Panc1 (cell line): ENCODE results near the gene REC114.
"Not testable (repeated sequence)": the region's sequence is repeated elsewhere in the genome, so short reads cannot be mapped to it uniquely, and the experiment has no call there.

Experiments
- POLR2AphosphoS5 ChIP-seq: IDR thresholded peaks from 2 replicates; pipeline ENCODE4 v1.6.1; 2012; ENCODE audit warnings: mild to moderate bottlenecking, low read depth, low read length, moderate library complexity
- TCF7L2 ChIP-seq: IDR thresholded peaks from 2 replicates; pipeline ENCODE4 v1.6.1; 2011; ENCODE audit warnings: mild to moderate bottlenecking, low read depth, low read length, inconsistent platforms
- TF ChIP-seq, protein P1 (sequence below): fragments of 450-650 bp; IDR thresholded peaks from 2 replicates; pipeline ENCODE4 v1.5.1; 2017; ENCODE audit warnings: mild to moderate bottlenecking
- TF ChIP-seq, protein P2 (sequence below), 2 experiments: IDR thresholded peaks; 2 replicates each; pipeline ENCODE4 v1.6.1; 2011 to 2012; ENCODE audit warnings: low read depth in 2 of 2, control low read depth in 1 of 2, low read length in 1 of 2, mild to moderate bottlenecking in 1 of 2, moderate library complexity in 1 of 2; ENCODE audit not compliant: insufficient read depth in 1 of 2

DNA sequence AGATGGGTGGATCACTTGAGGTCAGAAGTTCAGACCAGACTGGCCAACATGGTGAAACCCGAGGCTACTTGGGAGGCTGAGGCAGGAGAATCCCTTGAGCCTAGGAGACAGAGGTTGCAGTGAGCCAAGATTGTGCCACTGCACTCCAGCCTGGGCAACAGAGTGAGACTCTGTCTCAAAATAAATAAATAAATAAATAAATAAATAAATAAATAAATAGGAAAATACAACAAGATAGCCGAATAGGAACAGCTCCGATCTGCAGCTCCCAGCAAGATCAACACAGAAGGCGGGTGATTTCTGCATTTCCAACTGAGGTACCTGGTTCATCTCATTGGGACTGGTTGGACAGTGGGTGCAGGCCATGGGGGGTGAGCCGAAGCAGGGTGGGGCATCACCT lies 4.5 kb downstream of the REC114 start:
- TF ChIP-seq, protein P1, sequence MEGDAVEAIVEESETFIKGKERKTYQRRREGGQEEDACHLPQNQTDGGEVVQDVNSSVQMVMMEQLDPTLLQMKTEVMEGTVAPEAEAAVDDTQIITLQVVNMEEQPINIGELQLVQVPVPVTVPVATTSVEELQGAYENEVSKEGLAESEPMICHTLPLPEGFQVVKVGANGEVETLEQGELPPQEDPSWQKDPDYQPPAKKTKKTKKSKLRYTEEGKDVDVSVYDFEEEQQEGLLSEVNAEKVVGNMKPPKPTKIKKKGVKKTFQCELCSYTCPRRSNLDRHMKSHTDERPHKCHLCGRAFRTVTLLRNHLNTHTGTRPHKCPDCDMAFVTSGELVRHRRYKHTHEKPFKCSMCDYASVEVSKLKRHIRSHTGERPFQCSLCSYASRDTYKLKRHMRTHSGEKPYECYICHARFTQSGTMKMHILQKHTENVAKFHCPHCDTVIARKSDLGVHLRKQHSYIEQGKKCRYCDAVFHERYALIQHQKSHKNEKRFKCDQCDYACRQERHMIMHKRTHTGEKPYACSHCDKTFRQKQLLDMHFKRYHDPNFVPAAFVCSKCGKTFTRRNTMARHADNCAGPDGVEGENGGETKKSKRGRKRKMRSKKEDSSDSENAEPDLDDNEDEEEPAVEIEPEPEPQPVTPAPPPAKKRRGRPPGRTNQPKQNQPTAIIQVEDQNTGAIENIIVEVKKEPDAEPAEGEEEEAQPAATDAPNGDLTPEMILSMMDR, result not testable (repeated sequence)
- not testable (repeated sequence) for TF ChIP-seq POLR2AphosphoS5, TCF7L2
- TF ChIP-seq, protein P2, sequence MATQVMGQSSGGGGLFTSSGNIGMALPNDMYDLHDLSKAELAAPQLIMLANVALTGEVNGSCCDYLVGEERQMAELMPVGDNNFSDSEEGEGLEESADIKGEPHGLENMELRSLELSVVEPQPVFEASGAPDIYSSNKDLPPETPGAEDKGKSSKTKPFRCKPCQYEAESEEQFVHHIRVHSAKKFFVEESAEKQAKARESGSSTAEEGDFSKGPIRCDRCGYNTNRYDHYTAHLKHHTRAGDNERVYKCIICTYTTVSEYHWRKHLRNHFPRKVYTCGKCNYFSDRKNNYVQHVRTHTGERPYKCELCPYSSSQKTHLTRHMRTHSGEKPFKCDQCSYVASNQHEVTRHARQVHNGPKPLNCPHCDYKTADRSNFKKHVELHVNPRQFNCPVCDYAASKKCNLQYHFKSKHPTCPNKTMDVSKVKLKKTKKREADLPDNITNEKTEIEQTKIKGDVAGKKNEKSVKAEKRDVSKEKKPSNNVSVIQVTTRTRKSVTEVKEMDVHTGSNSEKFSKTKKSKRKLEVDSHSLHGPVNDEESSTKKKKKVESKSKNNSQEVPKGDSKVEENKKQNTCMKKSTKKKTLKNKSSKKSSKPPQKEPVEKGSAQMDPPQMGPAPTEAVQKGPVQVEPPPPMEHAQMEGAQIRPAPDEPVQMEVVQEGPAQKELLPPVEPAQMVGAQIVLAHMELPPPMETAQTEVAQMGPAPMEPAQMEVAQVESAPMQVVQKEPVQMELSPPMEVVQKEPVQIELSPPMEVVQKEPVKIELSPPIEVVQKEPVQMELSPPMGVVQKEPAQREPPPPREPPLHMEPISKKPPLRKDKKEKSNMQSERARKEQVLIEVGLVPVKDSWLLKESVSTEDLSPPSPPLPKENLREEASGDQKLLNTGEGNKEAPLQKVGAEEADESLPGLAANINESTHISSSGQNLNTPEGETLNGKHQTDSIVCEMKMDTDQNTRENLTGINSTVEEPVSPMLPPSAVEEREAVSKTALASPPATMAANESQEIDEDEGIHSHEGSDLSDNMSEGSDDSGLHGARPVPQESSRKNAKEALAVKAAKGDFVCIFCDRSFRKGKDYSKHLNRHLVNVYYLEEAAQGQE (IDR thresholded peaks at IDR 0.05; ENCODE audit: insufficient read depth in 1 of 2, low read depth in 2 of 2, low read length in 1 of 2), result not testable (repeated sequence)
